ENCODE results near the gene SUSD6. TPM values are rescaled to one million over a fixed set of nuclear protein-coding genes. Genes with fewer than 3 reads are reported as not detected.
"Not testable (repeated sequence)": the region's sequence is repeated elsewhere in the genome, so short reads cannot be mapped to it uniquely, and the experiment has no call there.

The SUSD6 gene
- polyA plus RNA-seq, 1 of the 3 experiments (the other 2 are of a cell fraction): 8.5 TPM

DNA sequence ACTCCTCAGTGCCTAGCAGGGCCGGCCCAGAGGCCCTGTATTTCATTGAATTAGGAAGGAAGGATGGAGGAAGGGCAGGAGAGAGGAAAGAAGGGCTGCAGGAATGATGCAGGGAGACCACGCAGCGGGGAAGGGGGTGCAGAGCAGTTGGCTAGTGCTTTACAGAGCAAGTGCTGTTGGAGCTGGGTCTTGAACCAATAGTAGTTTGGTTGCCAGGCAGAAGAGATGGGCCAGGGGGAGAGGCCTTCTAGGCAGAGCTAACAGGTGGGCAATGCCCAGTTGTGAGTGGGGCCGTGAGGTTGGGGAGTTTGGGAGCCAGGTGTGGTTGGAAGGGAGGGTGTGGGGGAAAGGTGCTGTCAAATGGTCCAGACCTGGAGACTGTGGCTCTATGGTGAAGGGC is 116.5 kb downstream of the SUSD6 start:
- CTCF ChIA-PET: interaction anchor here (0.8 to 7.1 kb wide), 26 partner anchors 10 to 212 kb away, joined by 3 to 107 read pairs (median 9); partner anchors contain the start of genes CCDC177 and SUSD6
- Histone ChIP-seq H3K9me3 (no peaks in the 10 kb centered on the region), H2AFZ (ENCODE audit: low read depth) (no peak overlapping the region), H3K9me2 (no peaks in the 10 kb centered on the region), H3K4me2 (no peak overlapping the region), H3K9ac (no peak overlapping the region), H3K79me2 (ENCODE audit: insufficient read depth) (no peaks in the 10 kb centered on the region), H3K4me1 (ENCODE audit: control insufficient read depth in 1 of 2, insufficient read depth in 2 of 2, low read depth in 1 of 2, low read length in 1 of 2) (peaks cover 0 to 6% of the 10 kb centered on the region in 2 experiments; a peak in 1 of 4 replicates), H3K4me3 (ENCODE audit: low read depth in 2 of 2, low read length in 1 of 2) (no peak overlapping the region), H3F3A (replicated peaks; ENCODE audit: insufficient read depth) (no peaks in the 10 kb centered on the region), H4K20me1 (ENCODE audit: insufficient read depth) (no peaks in the 10 kb centered on the region), H3K27me3 (ENCODE audit: insufficient read depth) (no peaks in the 10 kb centered on the region), H3K27ac (ENCODE audit: low read depth in 2 of 2, low read length in 1 of 2) (no peak overlapping the region), H3K36me3 (replicated peaks in 1 of 2; ENCODE audit: control insufficient read depth in 1 of 2, insufficient read depth in 2 of 2, low read length in 1 of 2) (no peaks in the 10 kb centered on the region)
- no peak for DNase-seq
- TF ChIP-seq FOXJ3 (CRISPR knock-in tag; IDR thresholded peaks at IDR 0.05) (no peak), RFX5 (IDR thresholded peaks at IDR 0.05; ENCODE audit: low read length) (peak; percentile 75), RCOR1 (IDR thresholded peaks at IDR 0.05; ENCODE audit: low read length) (no peak)
- POLR2A ChIA-PET: interaction anchor here (0.7 kb wide), 1 partner anchor 117 kb away, joined by 3 read pairs; the partner anchor contains the start of gene SUSD6
- WGBS (ENCODE audit: low lambda C conversion rate): 73% methylated on average over 4 of the region's 4 CpGs

DNA sequence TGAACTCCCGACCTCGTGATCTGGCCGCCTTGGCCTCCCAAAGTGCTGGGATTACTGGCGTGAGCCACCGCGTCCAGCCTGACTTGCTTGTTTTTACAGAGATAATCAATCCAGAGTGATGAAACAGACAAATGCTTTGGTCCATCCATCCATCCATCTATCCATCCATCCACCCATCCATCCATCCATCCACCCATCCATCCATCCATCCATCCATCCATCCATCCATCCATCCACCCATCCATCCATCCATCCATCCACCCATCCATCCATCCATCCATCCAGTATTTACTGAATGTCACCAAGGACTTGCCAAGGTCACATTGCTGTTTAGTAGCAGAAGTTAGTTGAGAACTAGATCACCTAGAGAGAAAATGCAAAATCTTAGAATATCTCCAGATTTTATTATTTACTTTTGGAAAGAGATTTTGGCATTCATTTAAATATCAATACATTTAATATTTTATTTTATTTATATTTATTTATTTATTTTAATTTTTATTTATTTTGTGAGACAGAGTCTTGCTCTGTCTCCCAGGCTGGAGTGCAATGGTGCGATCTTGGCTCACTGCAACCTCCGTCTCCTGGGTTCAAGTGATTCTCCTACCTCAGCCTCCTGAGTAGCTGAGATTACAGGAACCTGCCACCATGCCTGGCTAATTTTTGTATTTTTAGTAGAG is 120.7 kb downstream of the SUSD6 start:
- H3K27ac ChIP-seq (ENCODE audit: low read depth in 2 of 2, low read length in 1 of 2); H3K4me3 ChIP-seq (ENCODE audit: low read depth in 2 of 2, low read length in 1 of 2); H4K20me1 ChIP-seq (ENCODE audit: insufficient read depth); H3K36me3 ChIP-seq (replicated peaks in 1 of 2; ENCODE audit: control insufficient read depth in 1 of 2, insufficient read depth in 2 of 2, low read length in 1 of 2); H2AFZ ChIP-seq (ENCODE audit: low read depth); H3K4me1 ChIP-seq (ENCODE audit: control insufficient read depth in 1 of 2, insufficient read depth in 2 of 2, low read depth in 1 of 2, low read length in 1 of 2); H3K79me2 ChIP-seq (ENCODE audit: insufficient read depth); H3F3A ChIP-seq (replicated peaks; ENCODE audit: insufficient read depth); POLR2A ChIA-PET; DNase-seq; H3K27me3 ChIP-seq (ENCODE audit: insufficient read depth); H3K9ac ChIP-seq; H3K4me2 ChIP-seq; H3K9me3 ChIP-seq; H3K9me2 ChIP-seq: not testable (repeated sequence)
- WGBS (ENCODE audit: low lambda C conversion rate): 78% methylated on average over 8 of the region's 8 CpGs
- CTCF ChIA-PET: interaction anchor here (7.1 kb wide), 1 partner anchor 146 kb away, joined by 107 read pairs; no protein-coding TSS in a partner anchor

DNA sequence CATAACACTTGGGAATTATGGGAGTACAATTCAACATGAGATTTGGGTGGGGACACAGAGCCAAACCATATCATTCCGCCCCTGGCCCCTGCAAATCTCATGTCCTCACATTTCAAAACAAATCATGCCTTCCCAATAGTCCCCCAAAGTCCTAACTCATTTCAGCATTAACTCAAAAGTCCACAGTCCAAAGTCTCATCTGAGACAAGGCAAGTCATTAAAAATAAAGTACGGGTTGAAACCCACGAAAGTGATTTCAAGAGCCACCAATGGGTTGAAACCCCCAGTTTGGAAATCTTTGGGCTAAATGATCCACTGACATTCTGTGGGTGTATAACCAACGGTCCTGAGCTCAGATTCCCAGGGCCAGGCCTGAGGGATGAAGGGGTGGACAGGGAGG is 125.0 kb downstream of the SUSD6 start:
- POLR2A ChIA-PET; H3K36me3 ChIP-seq (replicated peaks in 1 of 2; ENCODE audit: control insufficient read depth in 1 of 2, insufficient read depth in 2 of 2, low read length in 1 of 2); H3K4me3 ChIP-seq (ENCODE audit: low read depth in 2 of 2, low read length in 1 of 2); H3K79me2 ChIP-seq (ENCODE audit: insufficient read depth); H3K27ac ChIP-seq (ENCODE audit: low read depth in 2 of 2, low read length in 1 of 2); H3K4me2 ChIP-seq; H3K27me3 ChIP-seq (ENCODE audit: insufficient read depth); H3K9me3 ChIP-seq; H3F3A ChIP-seq (replicated peaks; ENCODE audit: insufficient read depth); H3K9me2 ChIP-seq; H3K4me1 ChIP-seq (ENCODE audit: control insufficient read depth in 1 of 2, insufficient read depth in 2 of 2, low read depth in 1 of 2, low read length in 1 of 2); H3K9ac ChIP-seq; H2AFZ ChIP-seq (ENCODE audit: low read depth); H4K20me1 ChIP-seq (ENCODE audit: insufficient read depth); DNase-seq: not testable (repeated sequence)
- CTCF ChIA-PET: interaction anchor here (1.0 to 3.5 kb wide), 4 partner anchors 9 to 157 kb away, joined by 3 to 19 read pairs (median 8); no protein-coding TSS in a partner anchor
- WGBS (ENCODE audit: low lambda C conversion rate): 53% methylated on average over 4 of the region's 4 CpGs

DNA sequence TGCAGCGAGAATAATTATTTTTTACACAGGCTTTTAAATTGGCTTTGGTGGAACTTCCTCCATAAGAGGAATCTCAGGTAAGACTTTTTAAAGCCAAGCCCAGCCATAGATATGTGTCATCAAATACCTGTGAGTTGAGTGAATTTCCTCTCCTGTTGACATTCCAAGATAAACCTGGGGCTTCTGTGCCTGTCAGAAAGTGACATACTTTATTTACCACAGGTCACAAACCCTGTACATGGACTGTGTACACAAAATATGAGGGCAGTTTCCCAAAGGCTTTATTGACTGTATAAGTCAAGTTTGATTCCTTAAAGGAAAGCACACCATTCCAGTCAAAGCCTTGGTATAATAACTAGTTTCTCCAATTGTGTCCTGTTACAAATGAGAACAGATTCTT is 129.7 kb downstream of the SUSD6 start:
- Histone ChIP-seq H3K79me2 (ENCODE audit: insufficient read depth) (no peaks in the 10 kb centered on the region), H3K4me1 (ENCODE audit: control insufficient read depth in 1 of 2, insufficient read depth in 2 of 2, low read depth in 1 of 2, low read length in 1 of 2) (no peaks in the 10 kb centered on the region), H3K9me3 (no peaks in the 10 kb centered on the region; the same call in none of the 2 replicates), H3K9ac (no peak overlapping the region), H3K36me3 (replicated peaks in 1 of 2; ENCODE audit: control insufficient read depth in 1 of 2, insufficient read depth in 2 of 2, low read length in 1 of 2) (no peaks in the 10 kb centered on the region), H3F3A (replicated peaks; ENCODE audit: insufficient read depth) (no peaks in the 10 kb centered on the region), H3K27me3 (ENCODE audit: insufficient read depth) (no peaks in the 10 kb centered on the region), H3K9me2 (no peaks in the 10 kb centered on the region), H3K4me2 (no peak overlapping the region), H4K20me1 (ENCODE audit: insufficient read depth) (no peaks in the 10 kb centered on the region), H2AFZ (ENCODE audit: low read depth) (no peak overlapping the region), H3K27ac (ENCODE audit: low read depth in 2 of 2, low read length in 1 of 2) (no peak overlapping the region), H3K4me3 (ENCODE audit: low read depth in 2 of 2, low read length in 1 of 2) (no peak overlapping the region)
- no peak for DNase-seq
- 55% methylated on average over 1 of the region's 1 CpG for WGBS (ENCODE audit: low lambda C conversion rate)
- ChIA-PET POLR2A (no interaction called here), CTCF (interaction anchor here (0.6 to 2.3 kb wide), 2 partner anchors 14 to 156 kb away, joined by 4 to 7 read pairs; no protein-coding TSS in a partner anchor)
- TF ChIP-seq, protein P1, sequence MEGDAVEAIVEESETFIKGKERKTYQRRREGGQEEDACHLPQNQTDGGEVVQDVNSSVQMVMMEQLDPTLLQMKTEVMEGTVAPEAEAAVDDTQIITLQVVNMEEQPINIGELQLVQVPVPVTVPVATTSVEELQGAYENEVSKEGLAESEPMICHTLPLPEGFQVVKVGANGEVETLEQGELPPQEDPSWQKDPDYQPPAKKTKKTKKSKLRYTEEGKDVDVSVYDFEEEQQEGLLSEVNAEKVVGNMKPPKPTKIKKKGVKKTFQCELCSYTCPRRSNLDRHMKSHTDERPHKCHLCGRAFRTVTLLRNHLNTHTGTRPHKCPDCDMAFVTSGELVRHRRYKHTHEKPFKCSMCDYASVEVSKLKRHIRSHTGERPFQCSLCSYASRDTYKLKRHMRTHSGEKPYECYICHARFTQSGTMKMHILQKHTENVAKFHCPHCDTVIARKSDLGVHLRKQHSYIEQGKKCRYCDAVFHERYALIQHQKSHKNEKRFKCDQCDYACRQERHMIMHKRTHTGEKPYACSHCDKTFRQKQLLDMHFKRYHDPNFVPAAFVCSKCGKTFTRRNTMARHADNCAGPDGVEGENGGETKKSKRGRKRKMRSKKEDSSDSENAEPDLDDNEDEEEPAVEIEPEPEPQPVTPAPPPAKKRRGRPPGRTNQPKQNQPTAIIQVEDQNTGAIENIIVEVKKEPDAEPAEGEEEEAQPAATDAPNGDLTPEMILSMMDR (IDR thresholded peaks at IDR 0.05): no peak
- TF ChIP-seq NFIC (IDR thresholded peaks at IDR 0.05; ENCODE audit: borderline replicate concordance) (no peak), TCF12 (IDR thresholded peaks at IDR 0.05) (no peak), ELF1 (IDR thresholded peaks at IDR 0.05) (no peak), FOXJ3 (CRISPR knock-in tag; IDR thresholded peaks at IDR 0.05) (no peak), SIN3A (IDR thresholded peaks at IDR 0.05; ENCODE audit: borderline replicate concordance, low read depth, low read length) (no peak), RFX5 (IDR thresholded peaks at IDR 0.05; ENCODE audit: low read length) (no peak), RAD21 (IDR thresholded peaks at IDR 0.05; ENCODE audit: low read length) (no peak), CHD2 (IDR thresholded peaks at IDR 0.05; ENCODE audit: low read length, partially characterized antibody) (no peak), MEF2A (IDR thresholded peaks at IDR 0.05; ENCODE audit: borderline replicate concordance, low read depth) (no peak), TEAD4 (IDR thresholded peaks at IDR 0.05; ENCODE audit: borderline replicate concordance, insufficient read depth) (no peak), EP300 (IDR thresholded peaks at IDR 0.05; ENCODE audit: borderline replicate concordance in 1 of 2, low read depth in 1 of 2, low read length in 1 of 2) (no peak)
- TF ChIP-seq, protein P2, sequence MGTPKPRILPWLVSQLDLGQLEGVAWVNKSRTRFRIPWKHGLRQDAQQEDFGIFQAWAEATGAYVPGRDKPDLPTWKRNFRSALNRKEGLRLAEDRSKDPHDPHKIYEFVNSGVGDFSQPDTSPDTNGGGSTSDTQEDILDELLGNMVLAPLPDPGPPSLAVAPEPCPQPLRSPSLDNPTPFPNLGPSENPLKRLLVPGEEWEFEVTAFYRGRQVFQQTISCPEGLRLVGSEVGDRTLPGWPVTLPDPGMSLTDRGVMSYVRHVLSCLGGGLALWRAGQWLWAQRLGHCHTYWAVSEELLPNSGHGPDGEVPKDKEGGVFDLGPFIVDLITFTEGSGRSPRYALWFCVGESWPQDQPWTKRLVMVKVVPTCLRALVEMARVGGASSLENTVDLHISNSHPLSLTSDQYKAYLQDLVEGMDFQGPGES (IDR thresholded peaks at IDR 0.05; ENCODE audit: low read depth, low read length): no peak
